GM12891 (cell line): ENCODE data around the gene ATP13A3.

ENCODE experiments used
- PAX5 ChIP-seq: IDR thresholded peaks from 2 replicates; pipeline ENCODE4 v1.6.1; 2011; ENCODE audit warnings: low read length, moderate library complexity, mild to moderate bottlenecking; ENCODE audit not compliant: insufficient read depth, severe bottlenecking
- POLR2A ChIP-seq: IDR thresholded peaks from 2 replicates; pipeline ENCODE4 v1.6.1; 2011; ENCODE audit warnings: low read depth, low read length, control low read depth
- POLR2AphosphoS5 ChIP-seq: IDR thresholded peaks from 2 replicates; pipeline ENCODE4 v1.6.1; 2011; ENCODE audit warnings: low read depth, low read length, control low read depth
- SPI1 ChIP-seq: IDR thresholded peaks from 2 replicates; pipeline ENCODE4 v1.6.1; 2011; ENCODE audit warnings: low read depth, low read length, control low read depth
- TAF1 ChIP-seq: IDR thresholded peaks from 2 replicates; pipeline ENCODE4 v1.6.1; 2011; ENCODE audit warnings: low read depth, low read length, control low read depth

DNA sequence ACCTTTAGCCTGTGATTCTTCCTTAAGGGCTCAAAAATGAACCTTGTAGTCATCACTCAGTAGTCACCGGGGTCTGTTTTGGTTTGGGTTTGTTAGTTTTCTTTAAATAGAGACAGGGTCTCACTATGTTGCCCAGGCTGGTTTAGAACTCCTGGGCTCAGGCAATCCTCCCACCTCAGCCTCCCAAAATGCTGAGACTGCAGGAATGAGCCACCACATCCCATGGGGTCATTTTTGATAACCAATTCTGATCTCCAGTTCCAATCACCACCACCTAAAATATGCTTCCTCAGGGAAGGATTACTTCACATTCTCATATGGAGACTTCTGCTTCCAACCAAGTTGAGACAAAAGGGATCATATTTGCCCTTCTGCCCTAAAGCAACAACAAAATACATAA lies 22.1 kb downstream of the ATP13A3 start:
- TF ChIP-seq POLR2A (no peak), SPI1 (no peak), POLR2AphosphoS5 (no peak), TAF1 (no peak), PAX5 (no peak)
